Heart right ventricle (tissue), 16 donors: ENCODE data around the gene SCN4A. TPM values are rescaled to one million over a fixed set of nuclear protein-coding genes. Genes with fewer than 3 reads are reported as not detected.

Experiments used
- ATAC-seq, 8 donors: fragments of 200-7000 bp; cut with Tn5 transposase; one replicate each; pipeline ENCODE4 v1.9.1; 2020; ENCODE audit warnings: mild to moderate bottlenecking in 8 of 8, moderate library complexity in 8 of 8, moderate number of reproducible peaks in 1 of 8
- DNase-seq, 2 donors: peaks; one replicate each; pipeline ENCODE4 v3.0.0-alpha.2; 2020
- H3K27ac ChIP-seq, 10 donors: fragments of 200-600 bp; sonication (generic) in 2 of 10; one replicate each; pipeline versions ENCODE4 v1.5.0 to v1.8.0; 2020 to 2022; ENCODE audit warnings: mild to moderate bottlenecking in 3 of 10
- H3K27me3 ChIP-seq, 7 donors: fragments of 200-600 bp; one replicate each; pipeline ENCODE4 v1.8.0; 2021 to 2022; ENCODE audit warnings: mild to moderate bottlenecking in 2 of 7
- H3K36me3 ChIP-seq, 9 donors: fragments of 200-600 bp; sonication (generic) in 1 of 9; one replicate each; pipeline versions ENCODE4 v1.5.0 to v1.8.0; 2020 to 2022; ENCODE audit warnings: mild to moderate bottlenecking in 2 of 9
- H3K4me1 ChIP-seq, 9 donors: fragments of 200-600 bp; sonication (generic) in 1 of 9; one replicate each; pipeline versions ENCODE4 v1.5.0 to v1.8.0; 2020 to 2022; ENCODE audit warnings: mild to moderate bottlenecking in 4 of 9
- H3K4me3 ChIP-seq, 10 donors: fragments of 200-600 bp; sonication (generic) in 2 of 10; one replicate each; pipeline versions ENCODE4 v1.5.0 to v1.8.0; 2020 to 2022; ENCODE audit warnings: mild to moderate bottlenecking in 7 of 10, moderate library complexity in 2 of 10
- H3K9me3 ChIP-seq, 11 donors: fragments of 200-600 bp in 10 of 11; sonication (generic) in 2 of 11; one replicate each; pipeline versions ENCODE4 v1.5.0 to v1.8.0; 2013 to 2022; ENCODE audit warnings: mild to moderate bottlenecking in 2 of 11, control low read depth in 1 of 11, moderate library complexity in 1 of 11
- WGBS, 2 donors: extraction: QIAGEN DNeasy Blood & Tissue Kit; methylation state at CpG; one replicate each; pipeline ENCODE4 v1.1.7; 2013; ENCODE audit warnings: inconsistent platforms in 1 of 2; 5-methylcytosine and 5-hydroxymethylcytosine counted together
- intact Hi-C, 10 donors: fragments of 100-400 bp; cut with DNase I; formaldehyde crosslinking; loops; one replicate each; pipeline versions ENCODE4 v1.11.1 to v1.14.2; 2022
- polyA plus RNA-seq, 2 donors: library from polyadenylated mRNA; stranded (reverse); fragments of 200-250 nt; gene quantifications; one replicate each; pipeline ENCODE4 v1.2.3, GENCODE V29; 2013
- total RNA-seq, 10 donors: library from RNA; stranded (reverse); fragmentation: NEBNext Ultra II Directional in 3 of 10; extraction: Animal tissue kit (Norgen Biotek cat#: 25700) in 3 of 10; gene quantifications; one replicate each; pipeline versions ENCODE4 v1.2.1 to v1.2.4, GENCODE V29; 2021 to 2023
- TF ChIP-seq, protein P1 (sequence below), 9 donors: fragments of 200-600 bp; sonication (generic) in 2 of 9; IDR thresholded peaks; one replicate each; pipeline versions ENCODE4 v1.5.0 to v1.8.0; 2021 to 2022; ENCODE audit warnings: antibody characterized with exemption in 9 of 9, mild to moderate bottlenecking in 5 of 9, moderate library complexity in 1 of 9
- donor health status: Arrhythmogenic right ventricular cardiomyopathy.
- donor health status: ischemic (EF 13 %, LVEDD 7.1; RV severe dilation, severe dysfunction).
- donor health status: healthy with polysubstance abuse.
- donor health status: DM: no; HTN: yes; CAD: no.
- donor health status: DM: no; HTN: no; CAD: no.
- donor health status: ischemic (EF 25% LVEDD 6.9; RV normal size, moderate dysfunction).
- donor health status: ischemic (EF 25% LVEDD 5.7; RV mildly dilated, moderate dysfunction).
- donor health status: healthy.
- donor health status: DM: yes; HTN: yes; CAD: no.
- donor health status: Ischemic cardiomyopathy.
- donor health status: ischemic (EF 35%, LVEDD 5.7; RV mildly dilated, moderate dysfunction).
- donor health status: nonischemic (EF 11% LVEDD 7.7; RV severe dilation, severe dysfunction).
- donor health status: DM: yes; HTN: yes; CAD: no.
- donor health status: PGD.
- donor health status: ischemic (EF 29% LVEDD 5.4; RV normal size, mild dysfunction).
- donor health status: nonischemic (EF 23%, LVEDD 6.1; RV moderate dilation, normal function).

The SCN4A gene
- total and polyA plus RNA-seq, 12 donors = 0.19 to 2.9 (median 0.53) TPM

DNA sequence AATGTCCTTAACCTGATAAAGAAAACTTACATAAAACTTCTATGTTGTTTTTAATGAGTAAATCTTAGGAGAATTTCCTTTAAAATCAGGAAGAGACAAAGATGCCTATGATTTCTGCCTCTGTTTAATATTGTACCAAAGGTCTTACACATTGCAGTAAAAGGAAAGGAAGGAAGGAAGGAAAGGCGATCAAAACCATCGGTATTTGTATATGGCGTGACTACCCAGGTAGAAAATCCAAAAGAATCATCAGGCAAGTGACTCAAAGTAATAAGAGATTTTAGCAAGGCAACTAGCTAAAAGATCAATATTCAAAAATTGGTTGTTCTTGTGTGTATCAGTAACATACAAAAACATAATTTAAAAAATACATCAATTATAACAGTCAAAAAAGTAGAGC is 44.3 kb upstream of the SCN4A start:
- H3K4me1 ChIP-seq = peaks cover 0 to 65% (median 28%) of the 10 kb centered on the region in 9 donors
- ATAC-seq (no peak), DNase-seq (no peak)
- H3K36me3 ChIP-seq = peaks cover 0 to 3% (median 0%) of the 10 kb centered on the region in 9 donors
- H3K27me3 ChIP-seq = no peaks in the 10 kb centered on the region
- peak overlapping the region; percentile 4 to 97 (median 80) for H3K27ac ChIP-seq
- no peaks in the 10 kb centered on the region for H3K9me3 ChIP-seq
- WGBS, 2 donors = 72 to 74% methylated on average over 3 of the region's 3 CpGs
- H3K4me3 ChIP-seq = peak overlapping the region in 7 of 10 donors; percentile 18 to 70 (median 29)
- intact Hi-C loops = loop anchor here in 1 of 10 donors (5.0 kb wide), 1 partner anchor 100 kb away; the partner anchor contains the start of gene GH1
- TF ChIP-seq, protein P1, sequence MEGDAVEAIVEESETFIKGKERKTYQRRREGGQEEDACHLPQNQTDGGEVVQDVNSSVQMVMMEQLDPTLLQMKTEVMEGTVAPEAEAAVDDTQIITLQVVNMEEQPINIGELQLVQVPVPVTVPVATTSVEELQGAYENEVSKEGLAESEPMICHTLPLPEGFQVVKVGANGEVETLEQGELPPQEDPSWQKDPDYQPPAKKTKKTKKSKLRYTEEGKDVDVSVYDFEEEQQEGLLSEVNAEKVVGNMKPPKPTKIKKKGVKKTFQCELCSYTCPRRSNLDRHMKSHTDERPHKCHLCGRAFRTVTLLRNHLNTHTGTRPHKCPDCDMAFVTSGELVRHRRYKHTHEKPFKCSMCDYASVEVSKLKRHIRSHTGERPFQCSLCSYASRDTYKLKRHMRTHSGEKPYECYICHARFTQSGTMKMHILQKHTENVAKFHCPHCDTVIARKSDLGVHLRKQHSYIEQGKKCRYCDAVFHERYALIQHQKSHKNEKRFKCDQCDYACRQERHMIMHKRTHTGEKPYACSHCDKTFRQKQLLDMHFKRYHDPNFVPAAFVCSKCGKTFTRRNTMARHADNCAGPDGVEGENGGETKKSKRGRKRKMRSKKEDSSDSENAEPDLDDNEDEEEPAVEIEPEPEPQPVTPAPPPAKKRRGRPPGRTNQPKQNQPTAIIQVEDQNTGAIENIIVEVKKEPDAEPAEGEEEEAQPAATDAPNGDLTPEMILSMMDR (IDR thresholded peaks at IDR 0.05) = no peak

DNA sequence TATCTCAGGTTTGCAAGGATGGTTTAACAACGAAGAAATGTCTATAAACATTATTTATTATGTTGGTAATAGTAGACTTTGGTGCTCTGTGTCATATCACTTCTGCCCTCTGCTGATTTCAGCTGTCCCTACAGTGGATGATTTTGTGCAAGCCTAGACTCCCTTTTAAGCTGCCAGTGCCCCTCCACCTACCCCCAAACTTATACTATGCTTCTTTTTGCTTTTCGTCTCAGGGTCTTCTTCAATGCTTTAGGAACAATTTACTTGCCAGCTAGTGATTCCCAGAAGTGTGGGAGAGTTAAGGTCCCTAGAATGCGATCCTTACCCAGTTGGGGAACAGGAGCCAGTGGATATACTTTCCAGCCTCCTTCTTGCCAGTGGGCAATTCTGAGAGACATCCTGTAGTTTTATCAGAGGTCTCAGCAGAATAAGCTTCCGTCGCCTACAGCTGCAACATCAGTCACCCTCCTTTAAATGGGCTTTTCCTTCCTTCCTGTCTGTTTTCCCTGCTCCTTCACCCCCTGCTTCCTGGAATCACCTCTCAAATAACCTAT is 43.6 kb upstream of the SCN4A start:
- DNase-seq = no peak
- intact Hi-C loops = loop anchor here in 1 of 10 donors (5.0 kb wide), 1 partner anchor 99 kb away; the partner anchor contains the start of gene GH1
- 43 to 45% methylated on average over 5 of the region's 5 CpGs for WGBS, 2 donors
- Histone ChIP-seq H3K9me3 (no peaks in the 10 kb centered on the region), H3K27me3 (peaks cover 0 to 3% (median 0%) of the 10 kb centered on the region in 7 donors), H3K4me1 (peaks cover 0 to 64% (median 26%) of the 10 kb centered on the region in 9 donors), H3K36me3 (peaks cover 0 to 8% (median 0%) of the 10 kb centered on the region in 9 donors), H3K4me3 (peak overlapping the region in 7 of 10 donors; percentile 18 to 70 (median 29)), H3K27ac (peak overlapping the region; percentile 4 to 97 (median 80))
- TF ChIP-seq, protein P1 (IDR thresholded peaks at IDR 0.05) = peak in 6 of 9 donors; percentile 11 to 52 (median 34)
- peak in 1 of 8 donors; percentile 3 for ATAC-seq

DNA sequence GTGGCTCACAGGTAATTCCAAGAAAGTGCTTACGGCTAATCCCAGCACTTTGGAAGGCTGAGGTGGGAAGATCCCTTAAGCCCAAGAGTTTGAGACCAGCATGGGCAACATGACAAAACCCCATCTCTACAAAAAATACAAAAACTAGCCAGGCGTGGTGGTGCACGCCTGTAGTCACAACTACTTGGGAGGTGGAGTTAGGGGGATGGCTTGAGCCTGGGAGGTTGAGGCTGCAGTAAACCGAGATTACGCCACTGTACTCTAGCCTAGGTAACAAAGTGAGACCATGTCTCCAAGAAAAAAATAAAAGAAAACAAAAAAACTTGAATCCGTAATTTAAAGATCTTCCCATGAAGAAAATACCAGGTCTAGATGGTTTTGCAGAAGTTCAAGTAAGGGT is 42.7 kb upstream of the SCN4A start:
- Histone ChIP-seq H3K4me1 (peaks cover 0 to 58% (median 19%) of the 10 kb centered on the region in 9 donors), H3K27ac (peak overlapping the region in 8 of 10 donors; percentile 1 to 97 (median 86)), H3K9me3 (no peaks in the 10 kb centered on the region), H3K27me3 (peaks cover 0 to 5% (median 0%) of the 10 kb centered on the region in 7 donors), H3K4me3 (peak overlapping the region in 2 of 10 donors; percentile 33 to 70), H3K36me3 (peaks cover 0 to 9% (median 0%) of the 10 kb centered on the region in 9 donors)
- 94 to 96% methylated on average over 6 of the region's 6 CpGs for WGBS, 2 donors
- TF ChIP-seq, protein P1 (IDR thresholded peaks at IDR 0.05) = no peak
- ATAC-seq = no peak
- intact Hi-C loops = loop anchor here in 1 of 10 donors (5.0 kb wide), 1 partner anchor 98 kb away; the partner anchor contains the start of gene GH1
- DNase-seq = no peak

DNA sequence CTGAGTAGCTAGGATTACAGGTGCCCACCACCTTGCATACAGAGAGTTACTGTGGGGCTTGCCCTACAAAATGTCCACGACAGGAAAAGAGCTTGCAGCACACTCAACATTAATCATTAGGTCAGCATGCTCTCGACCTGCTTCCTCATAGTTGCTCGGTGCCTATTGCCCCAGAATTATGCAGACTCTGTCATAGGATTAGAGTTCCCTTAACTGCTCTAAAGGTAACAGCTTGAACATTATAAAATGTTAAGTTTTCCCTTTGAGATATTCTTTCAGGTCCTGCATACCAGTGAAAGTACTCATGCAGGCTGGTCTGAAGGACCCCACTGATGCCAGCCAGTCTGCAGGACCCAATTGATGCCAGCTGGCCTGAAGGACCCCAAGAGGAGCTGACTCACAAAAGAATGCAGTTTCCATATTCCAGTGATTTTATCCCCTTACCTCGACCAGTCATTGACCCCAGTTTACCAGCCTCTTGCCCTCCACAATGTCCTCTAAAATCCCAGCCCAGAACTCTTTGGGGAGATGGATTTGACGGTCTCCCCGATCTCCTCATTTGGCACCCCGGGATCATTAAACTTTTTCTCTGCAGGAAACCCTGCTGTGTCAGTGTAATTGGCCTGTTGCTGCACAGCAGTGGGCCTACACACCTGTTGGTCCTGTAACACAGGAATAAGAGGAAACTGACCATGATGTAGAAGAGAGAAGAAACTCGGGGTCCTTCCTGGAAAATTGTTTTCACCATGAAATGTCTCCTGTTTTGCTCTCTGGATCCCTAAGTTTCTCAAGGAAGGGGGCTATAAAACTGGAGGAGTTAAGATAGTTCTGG is 37.1 kb upstream of the SCN4A start:
- DNase-seq (no peak), ATAC-seq (peak in 1 of 8 donors; percentile 27)
- 61 to 67% methylated on average over 8 of the region's 8 CpGs for WGBS, 2 donors
- Histone ChIP-seq H3K4me1 (peaks cover 2 to 60% (median 52%) of the 10 kb centered on the region in 9 donors), H3K4me3 (no peak overlapping the region), H3K36me3 (peaks cover 0 to 18% (median 0%) of the 10 kb centered on the region in 9 donors), H3K27ac (peak overlapping the region in 5 of 10 donors; percentile 73 to 90 (median 86)), H3K9me3 (no peaks in the 10 kb centered on the region), H3K27me3 (peaks cover 0 to 5% (median 0%) of the 10 kb centered on the region in 7 donors)
- intact Hi-C loops = no loop called here
- TF ChIP-seq, protein P1 (IDR thresholded peaks at IDR 0.05) = no peak
